ENCODE results near the gene XRCC4.

The XRCC4 gene

DNA sequence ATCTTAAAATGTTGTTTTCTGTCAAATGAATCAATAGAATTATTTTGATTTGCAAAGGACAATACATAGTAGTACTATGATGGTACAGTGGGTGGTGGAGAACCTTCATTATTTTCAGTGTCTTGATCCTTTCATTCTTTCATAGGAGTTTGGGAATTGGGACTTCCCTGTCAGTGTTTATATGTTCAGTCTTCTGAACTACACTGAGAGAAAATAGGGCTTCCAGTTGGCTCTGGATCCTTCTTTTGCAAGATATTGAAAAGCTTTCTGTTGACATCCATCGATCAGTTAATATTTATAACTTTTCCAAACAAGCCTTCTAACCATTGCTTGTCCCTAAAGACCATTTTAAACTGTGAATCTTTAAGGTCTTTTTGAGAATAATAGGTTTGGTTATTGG, 94.7 kb downstream of the XRCC4 start:
- no peak for DNase-seq (ENCODE audit: low read depth)
- no peak overlapping the region for H3K4me3 ChIP-seq (ENCODE audit: low read depth, low read length)
- TF ChIP-seq MYC (IDR thresholded peaks at IDR 0.05; ENCODE audit: low read depth, low read length) (no peak), POLR2A (IDR thresholded peaks at IDR 0.05; ENCODE audit: extremely low read depth, insufficient read length) (no peak)
- TF ChIP-seq, protein P1, sequence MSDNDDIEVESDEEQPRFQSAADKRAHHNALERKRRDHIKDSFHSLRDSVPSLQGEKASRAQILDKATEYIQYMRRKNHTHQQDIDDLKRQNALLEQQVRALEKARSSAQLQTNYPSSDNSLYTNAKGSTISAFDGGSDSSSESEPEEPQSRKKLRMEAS (IDR thresholded peaks at IDR 0.05; ENCODE audit: low read depth, low read length): no peak
- TF ChIP-seq, protein P2, sequence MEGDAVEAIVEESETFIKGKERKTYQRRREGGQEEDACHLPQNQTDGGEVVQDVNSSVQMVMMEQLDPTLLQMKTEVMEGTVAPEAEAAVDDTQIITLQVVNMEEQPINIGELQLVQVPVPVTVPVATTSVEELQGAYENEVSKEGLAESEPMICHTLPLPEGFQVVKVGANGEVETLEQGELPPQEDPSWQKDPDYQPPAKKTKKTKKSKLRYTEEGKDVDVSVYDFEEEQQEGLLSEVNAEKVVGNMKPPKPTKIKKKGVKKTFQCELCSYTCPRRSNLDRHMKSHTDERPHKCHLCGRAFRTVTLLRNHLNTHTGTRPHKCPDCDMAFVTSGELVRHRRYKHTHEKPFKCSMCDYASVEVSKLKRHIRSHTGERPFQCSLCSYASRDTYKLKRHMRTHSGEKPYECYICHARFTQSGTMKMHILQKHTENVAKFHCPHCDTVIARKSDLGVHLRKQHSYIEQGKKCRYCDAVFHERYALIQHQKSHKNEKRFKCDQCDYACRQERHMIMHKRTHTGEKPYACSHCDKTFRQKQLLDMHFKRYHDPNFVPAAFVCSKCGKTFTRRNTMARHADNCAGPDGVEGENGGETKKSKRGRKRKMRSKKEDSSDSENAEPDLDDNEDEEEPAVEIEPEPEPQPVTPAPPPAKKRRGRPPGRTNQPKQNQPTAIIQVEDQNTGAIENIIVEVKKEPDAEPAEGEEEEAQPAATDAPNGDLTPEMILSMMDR (IDR thresholded peaks at IDR 0.05; ENCODE audit: low read depth, low read length): no peak

DNA sequence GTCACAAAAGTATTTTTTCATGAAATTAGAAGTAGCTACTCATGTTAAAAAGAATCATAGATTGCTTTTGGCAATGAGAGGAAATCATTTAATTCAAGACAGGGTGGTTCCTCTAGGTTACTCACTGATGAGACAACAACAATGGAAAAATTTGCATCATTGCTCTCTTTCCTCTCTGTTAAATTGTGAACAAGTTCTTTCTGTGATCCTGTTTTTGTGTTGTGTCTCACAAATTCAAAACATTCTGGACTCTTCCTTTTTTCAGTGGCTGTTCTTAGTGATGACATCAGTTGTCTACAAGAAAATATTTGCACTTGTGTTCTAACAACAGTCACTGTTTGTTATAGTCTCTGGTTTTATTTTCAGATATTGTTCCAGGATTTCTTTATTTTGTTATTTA, 95.3 kb downstream of the XRCC4 start:
- no peak for DNase-seq (ENCODE audit: low read depth)
- H3K4me3 ChIP-seq (ENCODE audit: low read depth, low read length): no peak overlapping the region
- TF ChIP-seq POLR2A (IDR thresholded peaks at IDR 0.05; ENCODE audit: extremely low read depth, insufficient read length): no peak
- TF ChIP-seq MYC (IDR thresholded peaks at IDR 0.05; ENCODE audit: low read depth, low read length): no peak
- TF ChIP-seq, protein P2 (IDR thresholded peaks at IDR 0.05; ENCODE audit: low read depth, low read length): no peak
- TF ChIP-seq, protein P1 (IDR thresholded peaks at IDR 0.05; ENCODE audit: low read depth, low read length): no peak

DNA sequence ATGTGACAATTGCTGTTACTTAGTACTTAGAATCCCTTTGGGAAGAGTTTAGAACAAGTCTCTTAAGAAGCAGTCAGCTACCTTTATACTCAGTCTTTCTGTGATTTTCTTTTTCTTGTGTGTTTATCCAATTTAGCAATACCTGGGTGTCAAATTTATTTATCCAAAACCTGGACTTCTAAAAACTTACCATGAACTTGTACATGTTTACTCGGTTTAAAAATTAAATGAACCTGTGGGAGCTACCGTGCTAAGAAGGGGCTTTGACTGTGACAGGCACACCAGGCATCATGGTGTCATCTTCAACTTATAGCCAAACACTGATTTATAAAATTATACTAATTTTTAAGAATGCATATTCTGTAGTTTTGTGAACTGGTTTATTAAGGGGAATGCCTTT, 96.5 kb downstream of the XRCC4 start:
- no peak overlapping the region for H3K4me3 ChIP-seq (ENCODE audit: low read depth, low read length)
- TF ChIP-seq POLR2A (IDR thresholded peaks at IDR 0.05; ENCODE audit: extremely low read depth, insufficient read length) (no peak), MYC (IDR thresholded peaks at IDR 0.05; ENCODE audit: low read depth, low read length) (no peak)
- TF ChIP-seq, protein P2 (IDR thresholded peaks at IDR 0.05; ENCODE audit: low read depth, low read length): no peak
- TF ChIP-seq, protein P1 (IDR thresholded peaks at IDR 0.05; ENCODE audit: low read depth, low read length): no peak
- DNase-seq (ENCODE audit: low read depth): no peak

DNA sequence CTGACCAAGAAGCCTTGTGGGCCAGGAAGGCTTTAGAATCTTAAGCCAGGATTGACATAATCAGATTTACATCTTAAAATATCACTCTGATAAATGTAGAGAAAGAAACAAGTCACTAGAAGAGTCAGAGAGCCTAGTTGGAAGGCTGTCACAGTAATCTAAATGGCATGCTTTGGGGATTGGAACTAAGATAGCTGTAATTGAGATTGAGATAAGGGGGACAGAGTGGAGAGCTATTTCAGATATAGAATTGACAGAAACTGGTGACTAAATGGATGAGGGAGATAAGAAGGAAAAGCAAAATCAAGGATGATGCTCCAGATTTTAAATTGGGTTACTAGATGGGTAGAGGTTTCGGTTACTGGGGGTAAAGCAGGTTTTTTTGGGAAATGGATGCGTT, 100.5 kb downstream of the XRCC4 start:
- TF ChIP-seq POLR2A (IDR thresholded peaks at IDR 0.05; ENCODE audit: extremely low read depth, insufficient read length) (no peak), MYC (IDR thresholded peaks at IDR 0.05; ENCODE audit: low read depth, low read length) (no peak)
- TF ChIP-seq, protein P2 (IDR thresholded peaks at IDR 0.05; ENCODE audit: low read depth, low read length): no peak
- TF ChIP-seq, protein P1 (IDR thresholded peaks at IDR 0.05; ENCODE audit: low read depth, low read length): no peak
- no peak for DNase-seq (ENCODE audit: low read depth)

DNA sequence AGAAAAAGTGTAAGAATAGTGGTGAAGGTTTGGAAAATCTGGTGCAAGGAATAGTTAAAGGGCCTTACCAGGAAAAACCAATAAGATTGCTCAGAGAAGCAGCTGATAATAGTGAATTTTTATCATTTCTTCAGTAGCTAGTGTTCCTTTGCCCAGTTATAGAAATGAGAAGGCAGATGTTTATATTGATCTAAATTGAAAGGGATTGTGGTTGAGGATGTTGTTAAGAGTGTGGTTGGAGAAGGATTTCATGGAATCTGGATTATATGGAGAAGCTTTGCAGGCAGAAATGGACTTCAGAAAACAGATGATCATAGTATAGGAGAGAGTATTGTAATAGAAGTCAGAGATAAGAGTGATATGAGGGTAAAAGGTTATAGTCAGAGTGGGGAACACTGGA, 102.6 kb downstream of the XRCC4 start:
- TF ChIP-seq POLR2A (IDR thresholded peaks at IDR 0.05; ENCODE audit: extremely low read depth, insufficient read length): no peak
- TF ChIP-seq, protein P2 (IDR thresholded peaks at IDR 0.05; ENCODE audit: low read depth, low read length): no peak
- TF ChIP-seq MYC (IDR thresholded peaks at IDR 0.05; ENCODE audit: low read depth, low read length): no peak
- TF ChIP-seq, protein P1 (IDR thresholded peaks at IDR 0.05; ENCODE audit: low read depth, low read length): no peak
- H3K4me3 ChIP-seq (ENCODE audit: low read depth, low read length): no peak overlapping the region
- DNase-seq (ENCODE audit: low read depth): no peak

More for the DNA sequence above, 100.5 kb downstream of the XRCC4 start:
- no peak overlapping the region for H3K4me3 ChIP-seq (ENCODE audit: low read depth, low read length)

DNA sequence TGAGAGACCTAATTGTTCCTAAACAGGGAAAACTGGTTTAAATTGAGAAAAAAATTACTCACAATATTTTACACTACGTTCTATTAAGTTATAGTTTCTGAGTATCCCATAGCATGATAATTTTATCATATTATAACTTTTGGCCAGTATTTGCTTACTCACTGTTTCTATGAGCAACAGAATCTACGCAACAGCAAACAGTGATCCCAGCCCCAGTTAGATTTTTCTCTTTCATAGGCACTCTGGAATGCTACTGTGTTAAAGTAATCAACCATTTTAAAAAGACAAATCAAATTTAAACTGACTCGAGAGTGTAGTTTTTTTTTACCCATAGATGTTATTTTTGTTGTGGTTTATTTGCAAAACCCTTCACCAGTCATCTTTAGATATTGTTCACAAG, 107.2 kb downstream of the XRCC4 start:
- no peak for DNase-seq (ENCODE audit: low read depth)
- no peak overlapping the region for H3K4me3 ChIP-seq (ENCODE audit: low read depth, low read length)
- TF ChIP-seq, protein P2 (IDR thresholded peaks at IDR 0.05; ENCODE audit: low read depth, low read length): no peak
- TF ChIP-seq, protein P1 (IDR thresholded peaks at IDR 0.05; ENCODE audit: low read depth, low read length): no peak
- TF ChIP-seq MYC (IDR thresholded peaks at IDR 0.05; ENCODE audit: low read depth, low read length) (no peak), POLR2A (IDR thresholded peaks at IDR 0.05; ENCODE audit: extremely low read depth, insufficient read length) (no peak)

All from NB4 (cell line).